Raji (cell line): Measurements from ENCODE around the gene DDX31.

Experiments
- POLR2A ChIP-seq: IDR thresholded peaks from 2 replicates; pipeline ENCODE4 v1.6.1; 2011; ENCODE audit warnings: low read depth, low read length, control low read depth; ENCODE audit not compliant: insufficient read depth

The DDX31 gene

GRCh38 chr9:132560616-132561202 is 109.1 kb downstream of the DDX31 start:
- TF ChIP-seq POLR2A: no peak

- TF ChIP-seq POLR2A: no peak
Observed at GRCh38 chr9:132559711-132560110, 110.1 kb downstream of the DDX31 start.

- TF ChIP-seq POLR2A: no peak
Observed at GRCh38 chr9:132557159-132557558, 112.6 kb downstream of the DDX31 start.

- TF ChIP-seq POLR2A: no peak
Observed at GRCh38 chr9:132556714-132557113, 113.1 kb downstream of the DDX31 start.

GRCh38 chr9:132556235-132556634 is 113.5 kb downstream of the DDX31 start:
- no peak for TF ChIP-seq POLR2A

- TF ChIP-seq POLR2A: no peak
Observed at GRCh38 chr9:132555528-132555927, 114.3 kb downstream of the DDX31 start.

- no peak for TF ChIP-seq POLR2A
Observed at GRCh38 chr9:132554755-132555154, 115.0 kb downstream of the DDX31 start.

- no peak for TF ChIP-seq POLR2A
Observed at GRCh38 chr9:132552041-132552440, 117.7 kb downstream of the DDX31 start.

- no peak for TF ChIP-seq POLR2A
Observed at GRCh38 chr9:132551556-132551955, 118.2 kb downstream of the DDX31 start.

- TF ChIP-seq POLR2A: no peak
Observed at GRCh38 chr9:132548751-132549640, 120.8 kb downstream of the DDX31 start.

GRCh38 chr9:132547976-132548730 is 121.6 kb downstream of the DDX31 start:
- no peak for TF ChIP-seq POLR2A

- TF ChIP-seq POLR2A: no peak
Observed at GRCh38 chr9:132547436-132547835, 122.3 kb downstream of the DDX31 start.

GRCh38 chr9:132547052-132547431 is 122.7 kb downstream of the DDX31 start:
- no peak for TF ChIP-seq POLR2A

- no peak for TF ChIP-seq POLR2A
Observed at GRCh38 chr9:132546148-132547051, 123.4 kb downstream of the DDX31 start.

GRCh38 chr9:132545578-132545977 is 124.2 kb downstream of the DDX31 start:
- TF ChIP-seq POLR2A: no peak

GRCh38 chr9:132543960-132544359 is 125.8 kb downstream of the DDX31 start:
- no peak for TF ChIP-seq POLR2A
